HG03045 (cell line): Measurements from ENCODE around the gene MED26.
"Not testable (repeated sequence)": the region's sequence is repeated elsewhere in the genome, so short reads cannot be mapped to it uniquely, and the experiment has no call there.

ENCODE experiments used
- ATAC-seq: cut with Tn5 transposase; IDR thresholded peaks from one replicate; pipeline ENCODE4 v1.9.1; 2021; ENCODE audit warnings: mild to moderate bottlenecking, moderate library complexity; ENCODE audit not compliant: unreplicated experiment

MED26 gene, protein sequence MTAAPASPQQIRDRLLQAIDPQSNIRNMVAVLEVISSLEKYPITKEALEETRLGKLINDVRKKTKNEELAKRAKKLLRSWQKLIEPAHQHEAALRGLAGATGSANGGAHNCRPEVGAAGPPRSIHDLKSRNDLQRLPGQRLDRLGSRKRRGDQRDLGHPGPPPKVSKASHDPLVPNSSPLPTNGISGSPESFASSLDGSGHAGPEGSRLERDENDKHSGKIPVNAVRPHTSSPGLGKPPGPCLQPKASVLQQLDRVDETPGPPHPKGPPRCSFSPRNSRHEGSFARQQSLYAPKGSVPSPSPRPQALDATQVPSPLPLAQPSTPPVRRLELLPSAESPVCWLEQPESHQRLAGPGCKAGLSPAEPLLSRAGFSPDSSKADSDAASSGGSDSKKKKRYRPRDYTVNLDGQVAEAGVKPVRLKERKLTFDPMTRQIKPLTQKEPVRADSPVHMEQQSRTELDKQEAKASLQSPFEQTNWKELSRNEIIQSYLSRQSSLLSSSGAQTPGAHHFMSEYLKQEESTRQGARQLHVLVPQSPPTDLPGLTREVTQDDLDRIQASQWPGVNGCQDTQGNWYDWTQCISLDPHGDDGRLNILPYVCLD

DNA sequence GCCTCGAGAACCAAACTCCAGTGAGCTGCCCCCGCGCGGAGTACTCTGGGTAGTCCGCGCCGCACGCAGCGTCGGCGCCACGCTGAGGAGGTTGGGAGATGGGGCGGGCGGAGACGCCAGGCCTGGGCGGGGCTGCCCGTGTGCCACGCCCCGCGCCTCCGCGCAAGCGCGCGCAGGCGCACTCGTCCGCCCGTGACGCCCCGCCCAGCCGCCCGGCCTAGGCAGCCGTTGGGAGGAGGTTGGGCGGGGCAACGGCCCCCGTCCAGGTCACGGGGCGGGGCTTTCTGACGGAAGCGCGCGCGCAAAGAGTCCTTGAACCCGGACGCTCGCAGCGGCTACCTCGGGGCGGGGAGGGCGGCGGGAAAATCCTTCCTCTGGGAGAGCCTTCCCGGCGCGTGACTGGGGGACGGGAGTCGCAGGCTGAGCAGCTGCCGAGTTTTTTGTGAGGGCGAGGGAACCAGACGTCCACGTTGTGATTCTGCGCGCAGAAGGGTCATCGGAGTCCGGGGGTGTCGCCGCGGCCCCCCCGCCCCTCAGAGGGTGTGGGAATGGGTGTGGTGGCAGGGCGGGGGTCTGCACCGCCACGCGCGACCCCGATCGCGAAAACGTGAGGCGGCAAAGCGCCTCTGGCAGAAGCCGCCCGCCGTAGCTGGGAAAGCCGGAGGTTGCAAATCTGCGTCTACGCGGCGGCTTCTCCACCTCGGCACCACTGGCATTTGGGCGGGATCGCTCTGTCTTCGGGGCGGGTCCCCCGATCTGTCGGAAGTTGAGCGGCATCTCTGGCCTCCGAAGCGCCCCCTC lies at the start of gene MED26:
Gene MED26, minus strand, starts transcription at position 22 of the 801 bp plus-strand sequence. CDS start 261 bp downstream, outside the sequence.
- peak; percentile 77 for ATAC-seq

DNA sequence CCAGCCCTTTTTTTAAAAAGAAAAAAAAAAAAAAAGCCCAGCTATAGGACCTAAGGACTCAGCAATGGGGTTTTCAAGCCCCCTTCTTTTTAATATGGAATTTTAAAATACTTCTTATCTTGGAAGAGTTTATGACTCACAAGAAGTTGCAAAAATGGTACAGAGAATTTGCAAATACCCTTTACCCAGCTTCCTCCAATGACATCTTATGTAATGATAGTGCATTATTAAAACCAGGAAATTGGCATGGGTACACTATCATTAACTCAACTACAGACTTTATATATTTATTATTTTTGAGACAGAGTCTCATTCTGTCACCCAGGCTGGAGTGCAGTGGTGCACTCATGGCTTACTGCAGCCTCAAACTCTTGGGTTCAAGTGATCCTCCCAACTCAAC lies 49.1 kb upstream of the MED26 start:
- no peak for ATAC-seq

DNA sequence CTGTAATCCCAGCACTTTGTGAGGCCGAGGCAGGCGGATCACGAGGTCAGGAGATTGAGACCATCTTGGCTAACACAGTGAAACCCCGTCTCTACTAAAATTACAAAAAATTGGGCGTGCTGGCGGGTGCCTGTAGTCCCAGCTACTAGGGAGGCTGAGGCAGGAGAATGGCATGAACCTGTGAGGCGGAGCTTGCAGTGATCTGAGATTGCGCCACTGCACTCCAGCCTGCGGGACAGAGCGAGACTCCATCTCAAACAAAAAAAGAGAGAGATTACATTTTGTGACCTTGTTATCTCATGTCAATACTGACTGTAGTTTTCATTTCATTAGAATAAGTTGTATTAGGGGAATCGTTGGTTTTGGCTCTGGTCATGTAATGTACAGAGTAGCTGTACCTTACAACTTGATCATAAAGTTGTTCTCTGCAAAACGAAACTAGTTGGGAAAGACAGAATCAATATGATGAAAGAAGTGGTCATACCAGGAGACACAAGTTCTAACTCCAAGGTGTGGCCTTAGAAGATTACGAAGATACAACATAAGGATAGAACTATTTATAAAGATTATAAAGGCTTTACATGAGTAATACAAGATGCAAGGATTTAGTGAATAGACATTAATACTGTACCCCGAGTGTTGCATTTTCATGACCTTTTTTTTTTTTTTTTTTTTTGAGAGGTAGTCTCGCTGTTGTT lies 48.2 kb upstream of the MED26 start:
- no peak for ATAC-seq

DNA sequence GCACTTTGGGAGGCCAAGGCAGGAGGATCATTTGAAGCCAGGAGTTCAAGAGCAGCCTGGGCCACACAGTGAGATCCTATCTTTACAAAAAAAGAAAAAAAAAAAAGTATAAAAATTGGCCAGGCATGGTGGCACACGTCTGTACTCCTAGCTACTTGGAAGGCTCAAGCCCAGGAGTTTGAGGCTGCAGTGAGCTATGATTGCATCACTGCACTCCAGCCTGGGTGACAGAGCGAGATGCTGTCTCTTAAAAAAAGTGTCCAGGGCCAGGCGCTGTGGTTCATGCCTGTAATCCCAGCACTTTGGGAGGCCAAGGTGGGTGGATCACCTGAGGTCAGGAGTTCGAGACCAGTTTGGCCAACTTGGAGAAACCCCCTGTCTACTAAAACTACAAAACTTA lies 45.8 kb upstream of the MED26 start:
- ATAC-seq = not testable (repeated sequence)

DNA sequence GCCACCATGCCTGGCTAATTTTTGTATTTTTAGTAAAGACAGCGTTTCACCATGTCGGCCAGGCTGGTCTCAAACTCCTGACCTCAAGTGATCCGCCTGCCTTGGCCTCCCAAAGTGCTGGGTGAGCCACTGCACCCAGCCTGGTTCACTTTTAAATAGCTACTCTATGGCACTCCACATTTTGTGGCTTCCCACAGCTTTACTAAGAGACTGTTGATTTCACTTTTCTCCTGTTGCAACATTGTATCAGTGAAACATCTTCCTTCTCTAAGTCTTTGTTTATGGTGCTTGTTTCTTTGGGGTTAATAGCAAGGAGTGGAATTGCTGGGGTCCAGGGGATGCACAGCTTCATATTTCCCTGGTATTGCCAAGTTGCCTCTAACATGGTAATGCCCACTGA lies 45.2 kb upstream of the MED26 start:
- no peak for ATAC-seq

DNA sequence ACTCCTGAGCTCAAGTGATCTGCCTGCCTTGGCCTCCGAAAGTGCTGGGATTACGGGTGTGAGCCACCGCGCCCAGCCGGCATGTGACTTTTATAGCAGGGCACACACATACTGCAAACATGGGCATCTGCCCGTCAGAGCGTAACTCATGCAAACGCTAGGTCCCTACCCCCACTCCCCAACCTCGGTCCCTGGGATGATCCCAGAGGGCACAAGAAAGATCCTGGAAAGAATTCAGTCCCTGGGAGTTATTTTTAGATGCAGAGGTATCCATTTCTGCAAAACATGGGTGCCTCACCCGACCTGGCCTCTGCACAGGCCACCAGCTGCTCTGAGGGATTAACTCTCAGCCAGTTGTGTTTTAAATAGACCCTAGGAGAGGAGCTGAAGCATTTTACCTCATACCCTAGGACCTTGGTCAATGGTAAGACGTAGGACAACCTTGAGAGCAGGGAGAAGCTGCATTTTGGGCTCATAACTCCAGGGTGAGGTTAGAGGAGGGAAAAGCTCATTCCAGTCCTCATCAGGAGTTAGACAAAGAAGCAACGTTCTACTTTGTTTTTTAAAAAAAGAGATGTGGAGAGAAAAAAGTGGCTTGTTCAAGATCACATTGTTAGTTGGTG lies 43.8 kb upstream of the MED26 start:
- ATAC-seq = no peak

DNA sequence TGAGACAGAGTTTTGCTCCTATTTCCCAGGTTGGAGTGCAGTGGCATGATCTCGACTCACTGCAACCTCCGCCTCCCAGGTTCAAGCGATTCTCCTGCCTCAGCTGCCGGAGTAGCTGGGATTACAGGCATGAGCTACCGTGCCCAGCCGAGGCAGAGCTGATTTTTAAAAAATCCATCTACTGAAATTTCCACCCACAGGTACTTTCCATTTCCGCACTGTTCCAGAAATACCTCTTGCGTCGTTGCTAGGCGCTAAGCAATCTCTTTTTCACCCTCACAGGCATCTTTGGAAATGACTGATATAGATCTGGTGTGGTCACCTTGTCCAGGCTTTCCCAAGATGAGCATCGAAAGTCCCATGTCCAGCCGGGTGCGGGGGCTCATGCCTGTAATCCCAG lies 42.3 kb upstream of the MED26 start:
- ATAC-seq = no peak

- not testable (repeated sequence) for ATAC-seq
Observed at GRCh38 chr19:16668702-16669101, 40.7 kb upstream of the MED26 start.

DNA sequence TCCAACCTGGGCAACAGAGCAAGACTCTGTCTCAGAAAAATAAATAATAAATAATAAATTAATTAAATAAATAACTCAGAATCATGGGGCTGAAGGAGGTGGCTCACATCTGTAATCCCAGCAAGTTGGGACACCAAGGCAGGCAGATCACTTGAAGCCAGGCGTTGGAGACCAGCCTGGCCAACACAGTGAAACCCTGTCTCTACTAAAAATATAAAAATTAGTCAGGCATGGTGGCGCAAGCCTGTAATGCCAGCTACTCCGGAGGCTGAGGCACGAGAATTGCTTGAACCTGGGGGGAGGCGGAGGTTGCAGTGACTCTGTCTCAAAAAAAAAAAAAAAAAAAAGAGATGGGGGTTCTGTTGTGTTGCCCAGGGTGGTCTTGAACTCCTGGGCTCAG lies 40.2 kb upstream of the MED26 start:
- no peak for ATAC-seq

DNA sequence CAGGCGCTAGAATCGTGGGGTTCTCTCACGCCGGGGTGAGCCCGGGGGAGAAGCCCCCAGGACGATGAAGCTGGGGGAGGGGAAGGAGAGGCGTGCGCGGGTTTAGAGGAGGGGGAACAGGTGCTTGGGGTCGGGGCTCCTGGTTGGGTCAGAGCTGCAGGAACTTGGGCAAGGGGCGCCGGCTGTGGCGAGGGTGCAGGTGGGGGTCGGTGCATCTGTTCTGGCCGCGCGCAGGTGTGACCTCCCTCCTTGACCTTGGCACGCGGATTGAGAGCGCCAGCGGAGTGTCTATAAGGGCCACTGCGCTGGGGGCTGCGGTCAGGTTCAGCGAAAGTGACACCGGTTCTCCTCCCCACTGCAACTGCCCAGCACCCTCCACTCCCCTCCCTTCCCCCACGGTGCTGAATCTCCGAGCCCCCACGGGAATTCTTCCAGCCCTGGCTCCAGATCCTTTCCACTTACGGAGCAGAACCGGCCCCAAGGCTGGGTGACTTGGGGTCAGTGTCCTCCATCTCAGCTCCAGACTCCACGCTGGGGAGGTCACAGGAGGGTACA lies 33.6 kb upstream of the MED26 start:
- no peak for ATAC-seq

- ATAC-seq = peak; percentile 36
Observed at GRCh38 chr19:16660763-16661479, 32.9 kb upstream of the MED26 start, which contains the start of gene TMEM38A. TSS of gene TMEM38A (plus strand) at chr19:16661139. CDS start at chr19:16661218, 79 bp downstream.

- peak; percentile 90 for ATAC-seq
Observed at GRCh38 chr19:16659832-16660708, 32.1 kb upstream of the MED26 start, which contains the start of gene SMIM7. TSS of gene SMIM7 (minus strand) at chr19:16660144. CDS start at chr19:16660110, 34 bp downstream.

DNA sequence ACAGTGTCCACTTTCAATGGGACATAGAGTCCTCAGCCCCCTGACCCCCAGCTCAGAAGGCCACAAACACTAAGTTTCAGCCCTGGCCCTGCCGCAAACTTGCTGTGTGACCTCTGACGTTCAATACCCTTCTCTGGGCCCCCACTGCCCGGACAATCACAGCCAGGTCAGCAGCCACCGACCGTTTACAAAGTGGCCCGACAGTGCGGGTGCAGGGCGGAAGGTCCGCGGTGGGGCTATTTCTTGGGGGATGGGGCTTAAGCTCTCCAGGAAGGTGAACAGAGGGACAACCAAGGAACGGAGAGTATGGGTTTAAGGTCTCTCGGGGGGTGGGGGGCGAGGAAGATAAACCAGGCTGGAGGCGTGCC lies 31.4 kb upstream of the MED26 start:
- ATAC-seq = no peak

- ATAC-seq = no peak
Observed at GRCh38 chr19:16657384-16657783, 29.4 kb upstream of the MED26 start.

- no peak for ATAC-seq
Observed at GRCh38 chr19:16655727-16656126, 27.7 kb upstream of the MED26 start.

- no peak for ATAC-seq
Observed at GRCh38 chr19:16654627-16655026, 26.6 kb upstream of the MED26 start.

DNA sequence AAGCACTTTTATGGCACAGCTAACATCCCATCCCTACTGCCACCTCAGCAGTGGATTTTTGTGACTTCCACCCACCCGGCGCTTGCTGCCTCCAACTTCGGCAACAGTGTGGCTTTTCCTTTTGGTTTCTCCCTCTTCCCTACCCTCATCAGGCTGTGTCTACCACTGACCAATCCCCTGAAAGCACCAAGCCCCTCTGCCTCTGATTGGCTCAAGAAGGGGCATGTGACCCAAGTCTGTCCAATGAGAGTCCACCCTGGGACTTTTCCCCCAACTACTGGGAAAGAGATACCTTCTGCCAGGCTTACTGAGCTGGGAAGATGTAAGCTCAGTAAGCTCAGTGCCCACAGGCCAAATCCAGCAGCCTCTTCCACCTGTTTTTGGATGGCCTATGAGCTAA lies 26.1 kb upstream of the MED26 start:
- no peak for ATAC-seq

DNA sequence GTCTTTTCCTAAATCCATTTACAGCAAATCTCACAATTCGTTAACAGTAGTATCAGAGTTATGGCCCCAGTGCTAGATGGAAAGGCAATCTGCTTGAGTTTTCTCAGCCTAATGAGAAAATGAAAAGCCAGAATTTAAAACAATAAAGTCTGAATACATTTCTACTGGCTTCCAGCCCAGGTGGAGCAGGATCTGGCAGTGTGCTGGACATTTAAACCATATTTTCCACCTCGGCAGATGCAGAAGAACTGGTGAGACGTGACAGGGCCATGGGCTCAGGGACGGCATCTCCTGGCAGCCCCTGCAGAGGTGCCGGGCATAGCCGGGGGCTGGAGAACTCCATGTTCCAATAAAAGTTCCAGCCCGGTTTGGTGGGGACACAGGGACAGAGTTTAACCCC lies 24.9 kb upstream of the MED26 start:
- no peak for ATAC-seq
